GM12878 (cell line): ENCODE data around the gene ZNF559. TPM values are rescaled to one million over a fixed set of nuclear protein-coding genes. Genes with fewer than 3 reads are reported as not detected.

Experiments
- ATAC-seq: fragments of 200-7000 bp; cut with Tn5 transposase; 3 replicates; pipeline ENCODE4 v1.9.1; 2020; ENCODE audit warnings: mild to moderate bottlenecking, moderate library complexity
- BruUV-seq: library from RNA; stranded (reverse); fragments of 400-500 nt; replicated peaks from 2 replicates; lab custom pipeline; 2021; lab: Mats Ljungman, UMichigan
- CTCF ChIA-PET: fragments of 300-600 bp; sonication (Branson Sonifier 250); formaldehyde crosslinking; extraction: SDS; loops from one replicate; lab custom pipeline; 2021; ENCODE audit warnings: inconsistent platforms; lab: Yijun Ruan, JAX
- POLR2A ChIA-PET: fragments of 350-600 bp; formaldehyde crosslinking; extraction: SDS; loops from one replicate; lab custom pipeline; 2021; ENCODE audit warnings: inconsistent platforms; lab: Charles Lee
- RAD21 ChIA-PET: fragments of 300-600 bp; sonication (Branson Sonifier 250); formaldehyde crosslinking; loops from one replicate; lab custom pipeline; 2023; ENCODE audit warnings: antibody characterized with exemption; ENCODE audit not compliant: unreplicated experiment; lab: Charles Lee
- SMC1A ChIA-PET: fragments of 300-600 bp; sonication (Branson Sonifier 250); formaldehyde crosslinking; loops from one replicate; lab custom pipeline; 2023; ENCODE audit not compliant: unreplicated experiment, uncharacterized antibody; lab: Charles Lee
- DNase-seq: peaks from one replicate; pipeline ENCODE4 v3.0.0-alpha.2; 2011; ENCODE audit warnings: low read depth, low spot score
- FAIRE-seq: peaks from 3 replicates; lab custom pipeline; 2011; peaks lifted over from hg19 to GRCh38; lab: Jason Lieb, UNC
- H2AFZ ChIP-seq: 2 replicates; pipeline ENCODE4 v1.6.0; 2011; ENCODE audit warnings: low read depth, low read length, control low read depth; ENCODE audit not compliant: control insufficient read depth
- H3K27ac ChIP-seq: 2 replicates; pipeline ENCODE4 v1.5.1; 2011; ENCODE audit warnings: control low read depth; ENCODE audit not compliant: control insufficient read depth, insufficient read depth
- H3K27me3 ChIP-seq, 2 experiments: replicated peaks in 1 of 2; 2 replicates each; pipeline versions ENCODE4 v1.6.0 to v1.6.1; 2011; ENCODE audit warnings: low read length in 1 of 2; ENCODE audit not compliant: control insufficient read depth in 2 of 2, insufficient read depth in 2 of 2
- H3K36me3 ChIP-seq, 2 experiments: 2 replicates each; pipeline ENCODE4 v1.5.1; 2011; ENCODE audit warnings: low read length in 1 of 2; ENCODE audit not compliant: control insufficient read depth in 2 of 2, insufficient read depth in 2 of 2
- H3K4me1 ChIP-seq: 2 replicates; pipeline ENCODE4 v1.6.1; 2011; ENCODE audit warnings: mild to moderate bottlenecking, low read length, moderate library complexity, mixed read lengths; ENCODE audit not compliant: control insufficient read depth, insufficient read depth
- H3K4me2 ChIP-seq: 2 replicates; pipeline ENCODE4 v1.6.0; 2011; ENCODE audit warnings: control low read depth; ENCODE audit not compliant: control insufficient read depth, insufficient read depth
- H3K4me3 ChIP-seq: fragments of 200-600 bp; sonication (generic); 2 replicates; pipeline ENCODE4 v1.5.1; 2016
- H3K79me2 ChIP-seq: 2 replicates; pipeline ENCODE4 v1.6.0; 2011; ENCODE audit warnings: low read length; ENCODE audit not compliant: control insufficient read depth, insufficient read depth
- H3K9ac ChIP-seq: 2 replicates; pipeline ENCODE4 v1.8.0; 2011; ENCODE audit warnings: low read length, control low read depth, mixed read lengths; ENCODE audit not compliant: control insufficient read depth, insufficient read depth
- H3K9me3 ChIP-seq: replicated peaks from 3 replicates; pipeline ENCODE4 v1.5.1; 2011; ENCODE audit warnings: mild to moderate bottlenecking, low read length; ENCODE audit not compliant: control insufficient read depth, insufficient read depth
- H4K20me1 ChIP-seq: 2 replicates; pipeline ENCODE4 v1.6.0; 2011; ENCODE audit not compliant: control insufficient read depth, insufficient read depth
- BRCA1 ChIP-seq: IDR thresholded peaks from 2 replicates; pipeline ENCODE4 v1.6.1; 2011; ENCODE audit warnings: low read depth, low read length, improper control_type of control experiment
- CBFB ChIP-seq: IDR thresholded peaks from 2 replicates; pipeline ENCODE4 v1.6.1; 2016; ENCODE audit warnings: antibody characterized with exemption, low read depth
- CBX5 ChIP-seq: sonication (generic); IDR thresholded peaks from 2 replicates; pipeline ENCODE4 v1.6.1; 2016; ENCODE audit warnings: low read depth, moderate library complexity, mild to moderate bottlenecking, inconsistent platforms
- CHD2 ChIP-seq: IDR thresholded peaks from 2 replicates; pipeline ENCODE4 v1.6.1; 2011; ENCODE audit warnings: low read depth, low read length, improper control_type of control experiment, borderline replicate concordance
- CREB1 ChIP-seq: IDR thresholded peaks from 2 replicates; pipeline ENCODE4 v1.6.1; 2012; ENCODE audit warnings: low read depth, mild to moderate bottlenecking, inconsistent platforms
- EED ChIP-seq: sonication (generic); IDR thresholded peaks from 2 replicates; pipeline ENCODE4 v1.6.1; 2016; ENCODE audit warnings: antibody characterized with exemption, low read depth
- ESRRA ChIP-seq: IDR thresholded peaks from 2 replicates; pipeline ENCODE4 v1.6.1; 2012; ENCODE audit warnings: mild to moderate bottlenecking, low read length, improper control_type of control experiment
- FOS ChIP-seq: IDR thresholded peaks from 3 replicates; pipeline ENCODE4 v1.6.1; 2011; ENCODE audit warnings: borderline replicate concordance; ENCODE audit not compliant: insufficient read length; ENCODE audit errors: extremely low read depth
- MEF2A ChIP-seq: IDR thresholded peaks from 2 replicates; pipeline ENCODE4 v1.6.1; 2011; ENCODE audit warnings: low read depth, mild to moderate bottlenecking, low read length, moderate library complexity; ENCODE audit not compliant: insufficient read depth
- NRF1 ChIP-seq: conservative IDR thresholded peaks from 2 replicates; pipeline ENCODE4 v1.6.1; 2011; ENCODE audit warnings: mild to moderate bottlenecking, low read depth, low read length, improper control_type of control experiment
- POLR2A ChIP-seq: IDR thresholded peaks from 2 replicates; pipeline ENCODE4 v1.6.1; 2011; ENCODE audit warnings: low read depth, mild to moderate bottlenecking, low read length
- SIN3A ChIP-seq: IDR thresholded peaks from 2 replicates; pipeline ENCODE4 v1.6.1; 2012; ENCODE audit warnings: low read depth, low read length, improper control_type of control experiment
- SMAD5 ChIP-seq: IDR thresholded peaks from 2 replicates; pipeline ENCODE4 v1.6.1; 2016; ENCODE audit warnings: antibody characterized with exemption, low read depth
- SP1 ChIP-seq: IDR thresholded peaks from one replicate; pipeline ENCODE4 v1.6.1; 2011; ENCODE audit warnings: low read depth, low read length
- SUPT20H ChIP-seq: IDR thresholded peaks from 2 replicates; pipeline ENCODE4 v1.6.1; 2011; ENCODE audit warnings: low read depth, mild to moderate bottlenecking, low read length, moderate library complexity, borderline replicate concordance; ENCODE audit not compliant: control insufficient read depth
- TAF1 ChIP-seq: IDR thresholded peaks from 2 replicates; pipeline ENCODE4 v1.6.1; 2011; ENCODE audit warnings: mild to moderate bottlenecking, low read depth, low read length, borderline replicate concordance
- ZSCAN29 ChIP-seq: fragments of 450-650 bp; IDR thresholded peaks from 2 replicates; pipeline ENCODE4 v1.6.1; 2017; ENCODE audit warnings: mild to moderate bottlenecking, moderate library complexity
- whole genome bisulfite sequencing: methylation state at CpG from one replicate; pipeline ENCODE4 v1.1.6; 2016; ENCODE audit warnings: low lambda C conversion rate; ENCODE audit not compliant: insufficient replicate concordance, insufficient coverage; ENCODE audit errors: missing lambda C conversion rate; 5-methylcytosine and 5-hydroxymethylcytosine counted together
- in situ Hi-C: fragments of 300-500 bp; cut with MboI; formaldehyde crosslinking; loops from 9 replicates; pipeline ENCODE4 v1.14.3; 2018; ENCODE audit warnings: mixed read lengths
- intact Hi-C: fragments of 100-400 bp; cut with micrococcal nuclease; formaldehyde crosslinking; loops from one replicate; pipeline ENCODE4 v1.14.2; 2022; ENCODE audit not compliant: unreplicated experiment
- polyA plus RNA-seq, 11 experiments: library from polyadenylated mRNA; depleted of rRNA in 4 of 11; unstranded in 6 of 11; stranded (reverse) in 5 of 11; fragments of >200 nt; fragmentation: Nextera tagmentation in 4 of 11; fragmentation: Illumina TruSeq in 1 of 11; extraction: Ambion mirVana in 4 of 11; extraction: Trizol in 1 of 11; gene quantifications; 1 replicate in 1 of 11; 2 replicates in 10 of 11; pipeline versions ENCODE4 v1.2.1 to v1.2.3, GENCODE V29; 2011 to 2016; ENCODE audit warnings: inconsistent platforms in 2 of 11, missing spikeins in 2 of 11, low read depth in 1 of 11
- total RNA-seq, 4 experiments: library from RNA; depleted of rRNA in 3 of 4; stranded (reverse); fragments of >200 nt in 3 of 4; fragmentation: Illumina TruSeq in 1 of 4; extraction: Trizol in 1 of 4; gene quantifications; 2 replicates each; pipeline versions ENCODE4 v1.2.1 to v1.2.3, GENCODE V29; 2013 to 2021
- TF ChIP-seq, protein P1 (sequence below): fragments of 450-650 bp; formaldehyde crosslinking; IDR thresholded peaks from 2 replicates; pipeline ENCODE4 v1.4.0; 2020; ENCODE audit warnings: mild to moderate bottlenecking, moderate library complexity

The ZNF559 gene
- total and polyA plus RNA-seq, 10 of the 15 experiments (the other 5 are each of a cell fraction or from before 2014, with no cell fraction given): 4.4 to 13.8 (median 9.8) TPM

DNA sequence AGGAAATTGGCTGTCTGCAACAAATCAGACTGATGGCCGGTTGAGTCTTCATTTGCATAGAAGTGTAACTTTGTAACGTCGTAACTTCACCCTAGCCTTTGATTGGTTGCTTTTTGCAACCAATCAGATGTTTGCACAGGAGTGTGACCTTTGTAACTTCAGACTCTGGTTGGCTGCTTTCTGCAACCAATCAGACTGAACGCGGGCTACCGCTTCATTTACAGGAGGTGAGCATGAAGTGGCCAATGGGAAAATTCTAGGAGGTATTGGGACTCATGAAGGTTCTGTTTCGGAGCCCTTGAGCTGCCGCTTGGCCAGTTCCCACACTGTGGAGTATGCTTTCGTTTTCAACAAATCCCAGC lies 441 bp upstream of the ZNF559 start (continued):
- TF ChIP-seq SP1 (peak; percentile 60), CBFB (no peak), CREB1 (0 out of 2 replicates have a peak, but pooled peaks have one; percentile 12), CBX5 (no peak)
- TF ChIP-seq, protein P1, sequence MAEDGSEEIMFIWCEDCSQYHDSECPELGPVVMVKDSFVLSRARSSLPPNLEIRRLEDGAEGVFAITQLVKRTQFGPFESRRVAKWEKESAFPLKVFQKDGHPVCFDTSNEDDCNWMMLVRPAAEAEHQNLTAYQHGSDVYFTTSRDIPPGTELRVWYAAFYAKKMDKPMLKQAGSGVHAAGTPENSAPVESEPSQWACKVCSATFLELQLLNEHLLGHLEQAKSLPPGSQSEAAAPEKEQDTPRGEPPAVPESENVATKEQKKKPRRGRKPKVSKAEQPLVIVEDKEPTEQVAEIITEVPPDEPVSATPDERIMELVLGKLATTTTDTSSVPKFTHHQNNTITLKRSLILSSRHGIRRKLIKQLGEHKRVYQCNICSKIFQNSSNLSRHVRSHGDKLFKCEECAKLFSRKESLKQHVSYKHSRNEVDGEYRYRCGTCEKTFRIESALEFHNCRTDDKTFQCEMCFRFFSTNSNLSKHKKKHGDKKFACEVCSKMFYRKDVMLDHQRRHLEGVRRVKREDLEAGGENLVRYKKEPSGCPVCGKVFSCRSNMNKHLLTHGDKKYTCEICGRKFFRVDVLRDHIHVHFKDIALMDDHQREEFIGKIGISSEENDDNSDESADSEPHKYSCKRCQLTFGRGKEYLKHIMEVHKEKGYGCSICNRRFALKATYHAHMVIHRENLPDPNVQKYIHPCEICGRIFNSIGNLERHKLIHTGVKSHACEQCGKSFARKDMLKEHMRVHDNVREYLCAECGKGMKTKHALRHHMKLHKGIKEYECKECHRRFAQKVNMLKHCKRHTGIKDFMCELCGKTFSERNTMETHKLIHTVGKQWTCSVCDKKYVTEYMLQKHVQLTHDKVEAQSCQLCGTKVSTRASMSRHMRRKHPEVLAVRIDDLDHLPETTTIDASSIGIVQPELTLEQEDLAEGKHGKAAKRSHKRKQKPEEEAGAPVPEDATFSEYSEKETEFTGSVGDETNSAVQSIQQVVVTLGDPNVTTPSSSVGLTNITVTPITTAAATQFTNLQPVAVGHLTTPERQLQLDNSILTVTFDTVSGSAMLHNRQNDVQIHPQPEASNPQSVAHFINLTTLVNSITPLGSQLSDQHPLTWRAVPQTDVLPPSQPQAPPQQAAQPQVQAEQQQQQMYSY (CRISPR knock-in tag): no peak

DNA sequence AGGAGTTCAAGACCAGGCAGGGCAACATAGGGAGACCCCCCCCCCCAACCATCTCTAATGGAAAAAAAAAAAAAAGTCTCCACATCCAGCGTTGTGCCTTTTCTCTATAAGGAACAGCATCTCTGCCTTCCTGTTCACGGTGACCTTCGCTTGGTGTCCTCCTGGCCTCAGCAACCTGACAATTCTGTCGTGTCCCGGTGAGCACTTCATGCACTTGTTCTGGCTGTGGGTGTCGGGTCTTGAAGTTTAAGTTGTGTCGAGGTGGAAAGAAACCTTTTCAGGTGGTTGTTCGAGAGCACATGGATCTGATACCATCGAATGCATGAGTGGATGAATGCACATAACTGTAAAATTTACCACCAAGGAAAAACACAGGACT lies 594 bp downstream of the ZNF559 start:
- peak overlapping the region; percentile 82 for H2AFZ ChIP-seq
- peak overlapping the region; percentile 51 for H3K27ac ChIP-seq
- in situ Hi-C loops (loop anchor here (10.0 kb wide), 1 partner anchor 470 kb away; no protein-coding TSS in a partner anchor), intact Hi-C loops (no loop called here)
- WGBS: 16% methylated on average over 9 of the region's 9 CpGs
- ChIA-PET CTCF (interaction anchor here (1.8 kb wide), 1 partner anchor 13 kb away, joined by 8 read pairs; no protein-coding TSS in a partner anchor), SMC1A (no interaction called here), POLR2A (no interaction called here), RAD21 (no interaction called here)
- H3K27me3 ChIP-seq: no peaks in the 10 kb centered on the region
- TF ChIP-seq CHD2 (no peak), MEF2A (no peak), SIN3A (no peak), ESRRA (no peak), BRCA1 (no peak), SUPT20H (no peak), EED (no peak), ZSCAN29 (no peak), POLR2A (no peak), NRF1 (no peak), FOS (no peak), SMAD5 (no peak), TAF1 (no peak)
- H4K20me1 ChIP-seq: no peaks in the 10 kb centered on the region
- peak overlapping the region; percentile 96 for H3K4me2 ChIP-seq
- peak overlapping the region; percentile 71 for H3K4me3 ChIP-seq
- DNase-seq: no peak
- no peaks in the 10 kb centered on the region for H3K36me3 ChIP-seq
- FAIRE-seq: no peak
- H3K4me1 ChIP-seq: peaks cover 3% of the 10 kb centered on the region; the same call in 1 of the 2 replicates
- H3K9ac ChIP-seq: peak overlapping the region; percentile 61; the same call in 1 of the 2 replicates
- H3K9me3 ChIP-seq: peaks cover 6% of the 10 kb centered on the region; the same call in 2 of the 3 replicates
- H3K79me2 ChIP-seq: no peaks in the 10 kb centered on the region; the same call in 1 of the 2 replicates
- ATAC-seq: no peak
- TSS peak; percentile 86 for BruUV-seq
